HEK293 (cell line): Measurements from ENCODE around the gene BFSP2.

Experiments used
- CTCF ChIA-PET: fragments of 350-600 bp; formaldehyde crosslinking; extraction: SDS; loops from one replicate; lab custom pipeline; 2021; ENCODE audit warnings: antibody characterized with exemption; lab: Yijun Ruan, JAX
- POLR2A ChIA-PET: fragments of 300-600 bp; formaldehyde crosslinking; extraction: SDS; loops from one replicate; lab custom pipeline; 2020; ENCODE audit warnings: antibody characterized with exemption, inconsistent platforms; lab: Yijun Ruan, JAX
- H3K27ac ChIP-seq: fragments of 200-500 bp; sonication (Bioruptor generic); 2 replicates; pipeline ENCODE4 v1.5.1; 2014; ENCODE audit warnings: low read depth, low read length, control low read depth, inconsistent platforms; ENCODE audit errors: extremely low read depth
- H3K36me3 ChIP-seq, 2 experiments: fragments of 200-500 bp in 1 of 2; sonication (Bioruptor generic) in 1 of 2; 1 replicate in 1 of 2; 2 replicates in 1 of 2; pipeline ENCODE4 v1.5.1; 2014 to 2017; ENCODE audit warnings: inconsistent platforms in 2 of 2, low read length in 2 of 2; ENCODE audit not compliant: control insufficient read depth in 2 of 2, insufficient read depth in 1 of 2
- H3K4me1 ChIP-seq: fragments of 200-500 bp; sonication (Bioruptor generic); 2 replicates; pipeline ENCODE4 v1.5.1; 2014; ENCODE audit warnings: mild to moderate bottlenecking, low read length, inconsistent platforms; ENCODE audit not compliant: control insufficient read depth, insufficient read depth
- H3K4me3 ChIP-seq: 2 replicates; pipeline ENCODE4 v1.5.1; 2011; ENCODE audit warnings: low read depth, mild to moderate bottlenecking, control low read depth, low read length, moderate library complexity
- H3K9me3 ChIP-seq: fragments of 200-500 bp; sonication (Bioruptor generic); 2 replicates; pipeline ENCODE4 v1.5.1; 2014; ENCODE audit warnings: low read depth, low read length, inconsistent platforms; ENCODE audit not compliant: control insufficient read depth, insufficient read depth
- EGR2 ChIP-seq: fragments of 450-650 bp; formaldehyde crosslinking; IDR thresholded peaks from 2 replicates; pipeline ENCODE4 v1.5.1; 2016; ENCODE audit warnings: low read depth, missing biosample characterization, missing genetic modification characterization
- KLF1 ChIP-seq: fragments of 450-650 bp; formaldehyde crosslinking; IDR thresholded peaks from 2 replicates; pipeline ENCODE4 v1.5.1; 2016; ENCODE audit warnings: missing biosample characterization, missing genetic modification characterization
- SCRT1 ChIP-seq: fragments of 450-650 bp; formaldehyde crosslinking; IDR thresholded peaks from 2 replicates; pipeline ENCODE4 v1.5.1; 2016; ENCODE audit warnings: missing biosample characterization, missing genetic modification characterization, borderline replicate concordance
- TRIM28 ChIP-seq: IDR thresholded peaks from 2 replicates; pipeline ENCODE4 v1.6.1; 2011; ENCODE audit warnings: low read length, control low read depth, borderline replicate concordance
- YY2 ChIP-seq: fragments of 450-650 bp; formaldehyde crosslinking; IDR thresholded peaks from 2 replicates; pipeline ENCODE4 v1.5.1; 2016; ENCODE audit warnings: missing biosample characterization, missing genetic modification characterization
- ZFHX2 ChIP-seq: fragments of 450-650 bp; formaldehyde crosslinking; conservative IDR thresholded peaks from 2 replicates; pipeline ENCODE4 v1.5.1; 2016; ENCODE audit warnings: missing biosample characterization, missing genetic modification characterization
- ZNF112 ChIP-seq: fragments of 450-650 bp; formaldehyde crosslinking; IDR thresholded peaks from 2 replicates; pipeline ENCODE4 v1.5.0; 2017; ENCODE audit warnings: missing biosample characterization, missing genetic modification characterization
- ZNF146 ChIP-seq: fragments of 450-650 bp; formaldehyde crosslinking; IDR thresholded peaks from 2 replicates; pipeline ENCODE4 v1.5.1; 2016; ENCODE audit warnings: missing biosample characterization, missing genetic modification characterization
- ZNF157 ChIP-seq: fragments of 450-650 bp; formaldehyde crosslinking; IDR thresholded peaks from 2 replicates; pipeline ENCODE4 v1.5.1; 2016; ENCODE audit warnings: missing biosample characterization, missing genetic modification characterization
- ZNF202 ChIP-seq: fragments of 450-650 bp; formaldehyde crosslinking; IDR thresholded peaks from 2 replicates; pipeline ENCODE4 v1.5.1; 2016; ENCODE audit warnings: missing biosample characterization, missing genetic modification characterization, borderline replicate concordance
- ZNF26 ChIP-seq: fragments of 450-650 bp; formaldehyde crosslinking; IDR thresholded peaks from 2 replicates; pipeline ENCODE4 v1.5.1; 2016; ENCODE audit warnings: missing biosample characterization, missing genetic modification characterization
- ZNF416 ChIP-seq: fragments of 450-650 bp; formaldehyde crosslinking; IDR thresholded peaks from 2 replicates; pipeline ENCODE4 v1.5.1; 2016; ENCODE audit warnings: missing biosample characterization, missing genetic modification characterization
- ZNF501 ChIP-seq: fragments of 450-650 bp; formaldehyde crosslinking; IDR thresholded peaks from 2 replicates; pipeline ENCODE4 v1.5.1; 2016; ENCODE audit warnings: missing biosample characterization, missing genetic modification characterization
- ZNF624 ChIP-seq: fragments of 450-650 bp; formaldehyde crosslinking; IDR thresholded peaks from 2 replicates; pipeline ENCODE4 v1.5.1; 2017; ENCODE audit warnings: missing biosample characterization, missing genetic modification characterization
- ZNF670 ChIP-seq: fragments of 450-650 bp; formaldehyde crosslinking; IDR thresholded peaks from 2 replicates; pipeline ENCODE4 v1.5.1; 2016; ENCODE audit warnings: missing biosample characterization, missing genetic modification characterization, low read depth
- ZNF76 ChIP-seq: fragments of 450-650 bp; formaldehyde crosslinking; IDR thresholded peaks from 2 replicates; pipeline ENCODE4; 2016; ENCODE audit warnings: low read depth, missing biosample characterization, missing genetic modification characterization, borderline replicate concordance
- ZSCAN23 ChIP-seq: fragments of 450-650 bp; formaldehyde crosslinking; IDR thresholded peaks from 2 replicates; pipeline ENCODE4 v1.5.1; 2016; ENCODE audit warnings: missing biosample characterization, missing genetic modification characterization
- TF ChIP-seq, protein P1 (sequence below): fragments of 450-650 bp; formaldehyde crosslinking; IDR thresholded peaks from 2 replicates; pipeline ENCODE4 v1.5.1; 2016; ENCODE audit warnings: missing biosample characterization, missing genetic modification characterization
- TF ChIP-seq, protein P2 (sequence below): fragments of 450-650 bp; formaldehyde crosslinking; IDR thresholded peaks from 2 replicates; pipeline ENCODE4 v1.5.1; 2016; ENCODE audit warnings: missing biosample characterization, missing genetic modification characterization
- TF ChIP-seq, protein P3 (sequence below): fragments of 450-650 bp; formaldehyde crosslinking; IDR thresholded peaks from 2 replicates; pipeline ENCODE4 v1.5.1; 2016; ENCODE audit warnings: missing biosample characterization, missing genetic modification characterization, borderline replicate concordance
- TF ChIP-seq, protein P4 (sequence below): fragments of 450-650 bp; formaldehyde crosslinking; IDR thresholded peaks from 2 replicates; pipeline ENCODE4 v1.5.1; 2016; ENCODE audit warnings: missing biosample characterization, missing genetic modification characterization, low read depth
- TF ChIP-seq, protein P5 (sequence below): fragments of 450-650 bp; formaldehyde crosslinking; IDR thresholded peaks from 2 replicates; pipeline ENCODE4 v1.5.1; 2017; ENCODE audit warnings: missing biosample characterization, missing genetic modification characterization

Gene BFSP2

GRCh38 chr3:133354721-133355120, 45.1 kb upstream of the BFSP2 start (continued):
- TF ChIP-seq, protein P1, sequence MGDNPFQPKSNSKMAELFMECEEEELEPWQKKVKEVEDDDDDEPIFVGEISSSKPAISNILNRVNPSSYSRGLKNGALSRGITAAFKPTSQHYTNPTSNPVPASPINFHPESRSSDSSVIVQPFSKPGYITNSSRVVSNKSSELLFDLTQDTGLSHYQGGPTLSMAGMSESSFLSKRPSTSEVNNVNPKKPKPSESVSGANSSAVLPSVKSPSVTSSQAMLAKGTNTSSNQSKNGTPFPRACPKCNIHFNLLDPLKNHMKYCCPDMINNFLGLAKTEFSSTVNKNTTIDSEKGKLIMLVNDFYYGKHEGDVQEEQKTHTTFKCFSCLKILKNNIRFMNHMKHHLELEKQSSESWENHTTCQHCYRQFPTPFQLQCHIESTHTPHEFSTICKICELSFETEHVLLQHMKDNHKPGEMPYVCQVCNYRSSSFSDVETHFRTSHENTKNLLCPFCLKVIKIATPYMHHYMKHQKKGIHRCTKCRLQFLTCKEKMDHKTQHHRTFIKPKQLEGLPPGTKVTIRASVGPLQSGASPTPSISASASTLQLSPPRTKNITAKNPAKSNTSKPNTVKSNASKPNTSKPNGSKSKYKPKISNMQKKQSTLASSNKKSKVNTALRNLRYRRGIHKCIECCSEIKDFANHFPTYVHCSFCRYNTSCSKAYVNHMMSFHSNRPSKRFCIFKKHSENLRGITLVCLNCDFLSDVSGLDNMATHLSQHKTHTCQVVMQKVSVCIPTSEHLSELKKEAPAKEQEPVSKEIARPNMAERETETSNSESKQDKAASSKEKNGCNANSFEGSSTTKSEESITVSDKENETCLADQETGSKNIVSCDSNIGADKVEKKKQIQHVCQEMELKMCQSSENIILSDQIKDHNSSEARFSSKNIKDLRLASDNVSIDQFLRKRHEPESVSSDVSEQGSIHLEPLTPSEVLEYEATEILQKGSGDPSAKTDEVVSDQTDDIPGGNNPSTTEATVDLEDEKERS (tag by site-specific recombination), result no peak
- TF ChIP-seq SCRT1 (tag by site-specific recombination) (no peak), ZNF670 (tag by site-specific recombination) (no peak), ZNF76 (no peak), ZNF416 (tag by site-specific recombination) (no peak), ZNF202 (tag by site-specific recombination) (no peak), ZFHX2 (tag by site-specific recombination) (no peak)
- TF ChIP-seq, protein P2, sequence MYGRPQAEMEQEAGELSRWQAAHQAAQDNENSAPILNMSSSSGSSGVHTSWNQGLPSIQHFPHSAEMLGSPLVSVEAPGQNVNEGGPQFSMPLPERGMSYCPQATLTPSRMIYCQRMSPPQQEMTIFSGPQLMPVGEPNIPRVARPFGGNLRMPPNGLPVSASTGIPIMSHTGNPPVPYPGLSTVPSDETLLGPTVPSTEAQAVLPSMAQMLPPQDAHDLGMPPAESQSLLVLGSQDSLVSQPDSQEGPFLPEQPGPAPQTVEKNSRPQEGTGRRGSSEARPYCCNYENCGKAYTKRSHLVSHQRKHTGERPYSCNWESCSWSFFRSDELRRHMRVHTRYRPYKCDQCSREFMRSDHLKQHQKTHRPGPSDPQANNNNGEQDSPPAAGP, result no peak
- TF ChIP-seq, protein P3, sequence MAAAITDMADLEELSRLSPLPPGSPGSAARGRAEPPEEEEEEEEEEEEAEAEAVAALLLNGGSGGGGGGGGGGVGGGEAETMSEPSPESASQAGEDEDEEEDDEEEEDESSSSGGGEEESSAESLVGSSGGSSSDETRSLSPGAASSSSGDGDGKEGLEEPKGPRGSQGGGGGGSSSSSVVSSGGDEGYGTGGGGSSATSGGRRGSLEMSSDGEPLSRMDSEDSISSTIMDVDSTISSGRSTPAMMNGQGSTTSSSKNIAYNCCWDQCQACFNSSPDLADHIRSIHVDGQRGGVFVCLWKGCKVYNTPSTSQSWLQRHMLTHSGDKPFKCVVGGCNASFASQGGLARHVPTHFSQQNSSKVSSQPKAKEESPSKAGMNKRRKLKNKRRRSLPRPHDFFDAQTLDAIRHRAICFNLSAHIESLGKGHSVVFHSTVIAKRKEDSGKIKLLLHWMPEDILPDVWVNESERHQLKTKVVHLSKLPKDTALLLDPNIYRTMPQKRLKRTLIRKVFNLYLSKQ, result no peak

DNA sequence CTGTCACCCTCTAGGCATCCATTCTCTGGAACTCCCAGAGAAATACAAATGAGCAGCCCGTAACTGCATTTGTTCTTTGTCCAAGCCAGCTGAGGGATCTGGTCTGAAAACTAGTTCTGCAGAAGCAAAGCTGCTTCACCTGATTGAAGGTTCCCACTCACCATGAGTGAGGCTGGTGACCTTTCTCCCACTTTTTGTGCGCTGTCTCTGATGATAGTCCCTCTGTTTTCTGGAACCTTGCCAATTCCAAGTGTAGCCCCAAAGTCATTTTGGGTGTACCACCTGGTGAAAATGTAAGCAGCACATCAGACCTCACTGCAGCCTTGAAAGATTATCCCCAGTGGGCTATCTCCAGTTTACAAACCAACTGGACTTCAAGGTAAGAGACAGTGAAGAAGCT, 39.4 kb upstream of the BFSP2 start:
- ChIA-PET POLR2A (no interaction called here), CTCF (interaction anchor here (0.6 to 0.9 kb wide), 2 partner anchors 10 to 630 kb away, joined by 3 read pairs; no protein-coding TSS in a partner anchor)
- no peak overlapping the region for H3K27ac ChIP-seq
- H3K36me3 ChIP-seq, result no peaks in the 10 kb centered on the region
- no peak overlapping the region for H3K4me3 ChIP-seq
- H3K9me3 ChIP-seq, result no peaks in the 10 kb centered on the region
- no peaks in the 10 kb centered on the region for H3K4me1 ChIP-seq
- no peak for TF ChIP-seq ZNF146 (tag by site-specific recombination)
- no peak for TF ChIP-seq ZNF157 (tag by site-specific recombination)
- TF ChIP-seq TRIM28, result no peak
- no peak for TF ChIP-seq ZNF112 (tag by site-specific recombination)
- no peak for TF ChIP-seq ZNF26 (tag by site-specific recombination)
- TF ChIP-seq ZFHX2 (tag by site-specific recombination), result no peak
- no peak for TF ChIP-seq ZNF501
- TF ChIP-seq, protein P4, sequence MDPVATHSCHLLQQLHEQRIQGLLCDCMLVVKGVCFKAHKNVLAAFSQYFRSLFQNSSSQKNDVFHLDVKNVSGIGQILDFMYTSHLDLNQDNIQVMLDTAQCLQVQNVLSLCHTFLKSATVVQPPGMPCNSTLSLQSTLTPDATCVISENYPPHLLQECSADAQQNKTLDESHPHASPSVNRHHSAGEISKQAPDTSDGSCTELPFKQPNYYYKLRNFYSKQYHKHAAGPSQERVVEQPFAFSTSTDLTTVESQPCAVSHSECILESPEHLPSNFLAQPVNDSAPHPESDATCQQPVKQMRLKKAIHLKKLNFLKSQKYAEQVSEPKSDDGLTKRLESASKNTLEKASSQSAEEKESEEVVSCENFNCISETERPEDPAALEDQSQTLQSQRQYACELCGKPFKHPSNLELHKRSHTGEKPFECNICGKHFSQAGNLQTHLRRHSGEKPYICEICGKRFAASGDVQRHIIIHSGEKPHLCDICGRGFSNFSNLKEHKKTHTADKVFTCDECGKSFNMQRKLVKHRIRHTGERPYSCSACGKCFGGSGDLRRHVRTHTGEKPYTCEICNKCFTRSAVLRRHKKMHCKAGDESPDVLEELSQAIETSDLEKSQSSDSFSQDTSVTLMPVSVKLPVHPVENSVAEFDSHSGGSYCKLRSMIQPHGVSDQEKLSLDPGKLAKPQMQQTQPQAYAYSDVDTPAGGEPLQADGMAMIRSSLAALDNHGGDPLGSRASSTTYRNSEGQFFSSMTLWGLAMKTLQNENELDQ, result no peak
- TF ChIP-seq ZSCAN23 (tag by site-specific recombination), result no peak
- no peak for TF ChIP-seq YY2 (tag by site-specific recombination)
- TF ChIP-seq EGR2 (tag by site-specific recombination), result no peak
- TF ChIP-seq, protein P5, sequence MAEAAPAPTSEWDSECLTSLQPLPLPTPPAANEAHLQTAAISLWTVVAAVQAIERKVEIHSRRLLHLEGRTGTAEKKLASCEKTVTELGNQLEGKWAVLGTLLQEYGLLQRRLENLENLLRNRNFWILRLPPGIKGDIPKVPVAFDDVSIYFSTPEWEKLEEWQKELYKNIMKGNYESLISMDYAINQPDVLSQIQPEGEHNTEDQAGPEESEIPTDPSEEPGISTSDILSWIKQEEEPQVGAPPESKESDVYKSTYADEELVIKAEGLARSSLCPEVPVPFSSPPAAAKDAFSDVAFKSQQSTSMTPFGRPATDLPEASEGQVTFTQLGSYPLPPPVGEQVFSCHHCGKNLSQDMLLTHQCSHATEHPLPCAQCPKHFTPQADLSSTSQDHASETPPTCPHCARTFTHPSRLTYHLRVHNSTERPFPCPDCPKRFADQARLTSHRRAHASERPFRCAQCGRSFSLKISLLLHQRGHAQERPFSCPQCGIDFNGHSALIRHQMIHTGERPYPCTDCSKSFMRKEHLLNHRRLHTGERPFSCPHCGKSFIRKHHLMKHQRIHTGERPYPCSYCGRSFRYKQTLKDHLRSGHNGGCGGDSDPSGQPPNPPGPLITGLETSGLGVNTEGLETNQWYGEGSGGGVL (tag by site-specific recombination), result no peak
- no peak for TF ChIP-seq KLF1 (tag by site-specific recombination)
- no peak for TF ChIP-seq ZNF624 (tag by site-specific recombination)
